Activated CD8-positive, alpha-beta memory T cell treated with anti-CD3 and anti-CD28 coated beads, Interleukin-2, amount 10 ng/mL, durations not matched to agents 7 days and 5 days (primary cell): ENCODE data around the gene ENPP5. TPM values are rescaled to one million over a fixed set of nuclear protein-coding genes. Genes with fewer than 3 reads are reported as not detected.

Source experiments
- ATAC-seq: fragments of 150-1000 bp; cut with Tn5 transposase; one replicate; pipeline ENCODE4 v1.10.0; 2021; ENCODE audit warnings: moderate library complexity
- CTCF ChIA-PET: fragments of 350-600 bp; sonication (Branson Sonifier 250); formaldehyde crosslinking; loops from one replicate; lab custom pipeline; 2021; ENCODE audit warnings: antibody characterized with exemption; lab: Charles Lee
- DNase-seq: peaks from one replicate; pipeline ENCODE4 v3.0.0-alpha.2; 2020
- H3K27ac Mint-ChIP-seq: one replicate; pipeline ENCODE4 v1.8.0; 2021; ENCODE audit warnings: mild to moderate bottlenecking, mixed read lengths
- H3K27me3 Mint-ChIP-seq: one replicate; pipeline ENCODE4 v1.8.0; 2021; ENCODE audit warnings: mixed read lengths
- H3K36me3 Mint-ChIP-seq: one replicate; pipeline ENCODE4 v1.8.0; 2021; ENCODE audit warnings: mild to moderate bottlenecking, mixed read lengths
- H3K4me1 Mint-ChIP-seq: one replicate; pipeline ENCODE4 v1.8.0; 2021; ENCODE audit warnings: mixed read lengths
- H3K4me3 Mint-ChIP-seq: one replicate; pipeline ENCODE4 v1.8.0; 2021; ENCODE audit warnings: mild to moderate bottlenecking, moderate library complexity, mixed read lengths
- H3K9me3 Mint-ChIP-seq: one replicate; pipeline ENCODE4 v1.8.0; 2022; ENCODE audit warnings: low read depth, mixed read lengths
- total RNA-seq, 2 experiments: library from RNA; stranded (reverse); gene quantifications; one replicate each; pipeline ENCODE4 v1.2.3, GENCODE V29; 2021

ENPP5 gene
- under 1 TPM in 1 of 2 experiments, not detected in 1; 0.58 TPM for total RNA-seq

DNA sequence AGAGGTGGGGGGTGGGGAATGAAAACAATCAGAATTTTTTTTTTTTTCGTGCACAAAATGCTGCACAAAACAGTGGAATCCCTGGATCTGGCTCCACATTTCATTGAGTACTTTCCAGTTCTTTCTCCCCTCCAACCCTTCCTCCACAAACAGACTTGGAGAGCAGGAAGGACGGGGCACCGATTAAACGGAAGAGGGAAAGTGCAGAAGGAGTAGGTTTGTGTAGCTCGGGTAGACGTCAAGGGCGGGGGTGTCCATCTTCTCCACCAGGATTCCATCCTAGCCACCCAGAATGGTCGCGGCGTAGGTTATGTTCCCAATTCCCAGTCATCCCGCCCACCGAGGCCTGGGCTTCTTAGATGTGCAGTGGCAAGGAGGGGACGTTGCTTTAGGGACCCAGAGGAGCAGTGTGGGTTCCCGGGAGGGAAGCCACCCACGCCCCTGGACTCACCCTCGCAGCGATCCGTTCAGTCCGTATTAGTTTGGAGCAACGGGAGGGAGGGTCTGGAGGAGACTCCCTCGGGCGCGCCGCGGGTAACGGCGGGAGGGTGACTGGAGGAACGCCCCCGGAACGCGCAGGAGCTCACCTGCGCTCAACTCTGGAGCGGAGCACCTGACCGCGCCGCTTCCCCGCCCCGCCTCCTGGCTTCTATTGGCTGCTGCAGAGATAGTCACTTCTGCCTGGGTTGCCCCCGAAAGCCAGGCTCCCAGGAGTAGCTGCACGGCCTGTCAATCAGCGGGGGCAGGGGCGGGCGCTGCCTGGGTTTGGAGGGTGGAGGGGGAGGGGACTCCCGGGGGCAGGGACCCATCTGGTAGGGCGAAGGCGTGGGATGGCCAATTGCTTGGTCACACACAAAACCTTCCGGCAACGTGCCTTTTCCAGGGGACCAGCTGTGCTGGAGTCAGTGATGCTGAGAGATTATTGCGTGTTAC is at the start of gene ENPP5:
TSS of gene ENPP5 (minus strand) at position 624 of the 933 bp plus-strand sequence. CDS start 2,718 bp downstream, outside the sequence.
- peak; percentile 87 for ATAC-seq
- Mint-ChIP-seq H3K36me3 (no peaks in the 10 kb centered on the region), H3K4me1 (peaks cover 28% of the 10 kb centered on the region), H3K9me3 (no peaks in the 10 kb centered on the region), H3K27me3 (peaks cover 45% of the 10 kb centered on the region), H3K4me3 (peak within 1 kb of the TSS; percentile 75), H3K27ac (no peak within 1 kb of the TSS)
- DNase-seq: peak; percentile 80
- CTCF ChIA-PET: interaction anchor here (0.6 to 1.1 kb wide), 2 partner anchors 43 to 240 kb away, joined by 3 read pairs; no protein-coding TSS in a partner anchor

GRCh38 chr6:46219661-46220060 is 48.9 kb upstream of the ENPP5 start:
- Mint-ChIP-seq H3K9me3 (no peaks in the 10 kb centered on the region), H3K4me1 (peaks cover 7% of the 10 kb centered on the region), H3K4me3 (no peak overlapping the region), H3K36me3 (no peaks in the 10 kb centered on the region), H3K27ac (no peak overlapping the region), H3K27me3 (peaks cover 2% of the 10 kb centered on the region)
- CTCF ChIA-PET: interaction anchor here (1.1 to 4.8 kb wide), 5 partner anchors 11 to 297 kb away, joined by 3 to 42 read pairs (median 10); no protein-coding TSS in a partner anchor
- no peak for ATAC-seq
- no peak for DNase-seq

GRCh38 chr6:46218457-46218856 is 47.7 kb upstream of the ENPP5 start:
- H3K27me3 Mint-ChIP-seq: peaks cover 2% of the 10 kb centered on the region
- ATAC-seq (no peak), DNase-seq (no peak)
- H3K27ac Mint-ChIP-seq: no peak overlapping the region
- CTCF ChIA-PET: interaction anchor here (4.8 kb wide), 1 partner anchor 194 kb away, joined by 42 read pairs; no protein-coding TSS in a partner anchor
- H3K4me1 Mint-ChIP-seq: peaks cover 7% of the 10 kb centered on the region
- H3K36me3 Mint-ChIP-seq: no peaks in the 10 kb centered on the region
- H3K4me3 Mint-ChIP-seq: no peak overlapping the region
- no peaks in the 10 kb centered on the region for H3K9me3 Mint-ChIP-seq

- Mint-ChIP-seq H3K9me3 (no peaks in the 10 kb centered on the region), H3K27ac (no peak overlapping the region), H3K4me3 (no peak overlapping the region), H3K36me3 (no peaks in the 10 kb centered on the region), H3K27me3 (peaks cover 2% of the 10 kb centered on the region), H3K4me1 (peaks cover 7% of the 10 kb centered on the region)
- no peak for ATAC-seq
- CTCF ChIA-PET: interaction anchor here (0.8 to 1.5 kb wide), 3 partner anchors 10 to 192 kb away, joined by 3 to 9 read pairs (median 9); no protein-coding TSS in a partner anchor
- no peak for DNase-seq
These were observed 46.9 kb upstream of the ENPP5 start for GRCh38 chr6:46217671-46218131.

- ATAC-seq (no peak), DNase-seq (no peak)
- Mint-ChIP-seq H3K36me3 (no peaks in the 10 kb centered on the region), H3K9me3 (no peaks in the 10 kb centered on the region), H3K4me1 (peaks cover 7% of the 10 kb centered on the region), H3K27ac (no peak overlapping the region), H3K4me3 (no peak overlapping the region), H3K27me3 (peaks cover 2% of the 10 kb centered on the region)
- CTCF ChIA-PET: interaction anchor here (1.3 to 1.5 kb wide), 2 partner anchors 126 to 193 kb away, joined by 9 read pairs; no protein-coding TSS in a partner anchor
These were observed 46.1 kb upstream of the ENPP5 start for GRCh38 chr6:46216879-46217278.

GRCh38 chr6:46215777-46216176 is 45.0 kb upstream of the ENPP5 start:
- Mint-ChIP-seq H3K4me3 (no peak overlapping the region), H3K4me1 (peaks cover 5% of the 10 kb centered on the region), H3K36me3 (no peaks in the 10 kb centered on the region), H3K9me3 (no peaks in the 10 kb centered on the region), H3K27me3 (peaks cover under 1% of the 10 kb centered on the region), H3K27ac (no peak overlapping the region)
- CTCF ChIA-PET: interaction anchor here (0.9 to 2.0 kb wide), 2 partner anchors 47 to 126 kb away, joined by 3 to 4 read pairs; no protein-coding TSS in a partner anchor
- ATAC-seq: no peak
- DNase-seq: no peak

GRCh38 chr6:46215213-46215612 is 44.4 kb upstream of the ENPP5 start:
- no peaks in the 10 kb centered on the region for H3K9me3 Mint-ChIP-seq
- H3K4me3 Mint-ChIP-seq: no peak overlapping the region
- H3K27ac Mint-ChIP-seq: no peak overlapping the region
- no peaks in the 10 kb centered on the region for H3K27me3 Mint-ChIP-seq
- CTCF ChIA-PET: interaction anchor here (2.0 kb wide), 1 partner anchor 125 kb away, joined by 4 read pairs; no protein-coding TSS in a partner anchor
- ATAC-seq (no peak), DNase-seq (no peak)
- H3K4me1 Mint-ChIP-seq: no peaks in the 10 kb centered on the region
- no peaks in the 10 kb centered on the region for H3K36me3 Mint-ChIP-seq

DNA sequence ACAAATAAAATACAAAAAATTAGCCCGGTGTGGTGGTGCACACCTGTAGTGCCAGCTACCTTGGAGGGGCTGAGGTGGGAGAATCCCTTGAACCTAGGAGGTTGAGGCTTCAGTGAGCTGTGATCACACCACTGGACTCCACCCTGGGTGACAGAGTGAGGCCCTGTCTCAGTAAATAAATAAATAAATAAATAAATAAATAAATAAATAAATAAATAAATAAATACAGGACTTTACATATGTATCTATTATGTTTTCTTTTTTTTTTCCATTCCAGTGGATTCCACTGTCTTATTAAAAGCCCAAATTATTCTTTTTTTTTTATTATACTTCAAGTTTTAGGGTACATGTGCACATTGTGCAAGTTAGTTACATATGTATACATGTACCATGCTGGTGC is 41.1 kb upstream of the ENPP5 start:
- DNase-seq: no peak
- Mint-ChIP-seq H3K27me3 (no peaks in the 10 kb centered on the region), H3K9me3 (no peaks in the 10 kb centered on the region), H3K36me3 (no peaks in the 10 kb centered on the region), H3K4me1 (no peaks in the 10 kb centered on the region), H3K4me3 (no peak overlapping the region), H3K27ac (no peak overlapping the region)
- CTCF ChIA-PET: no interaction called here
- ATAC-seq: no peak

DNA sequence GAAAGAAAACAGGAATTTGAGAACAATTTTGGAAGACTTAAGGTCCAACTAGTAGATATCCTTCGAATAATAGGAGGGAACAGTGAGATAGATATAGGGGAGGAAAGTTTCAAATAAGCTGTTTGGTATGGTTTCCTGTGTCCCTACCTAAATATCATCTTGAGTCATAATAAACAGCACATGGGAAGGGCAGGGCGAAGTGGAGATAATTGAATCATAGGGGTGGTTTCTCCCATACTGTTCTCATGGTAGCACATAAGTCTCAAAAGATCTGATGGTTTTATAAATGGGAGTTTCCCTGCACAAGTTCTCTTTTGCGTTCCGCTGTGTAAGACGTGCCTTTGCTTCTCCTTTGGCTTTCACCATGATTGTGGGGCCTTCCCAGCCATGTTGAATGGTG is 39.5 kb upstream of the ENPP5 start:
- CTCF ChIA-PET: no interaction called here
- no peak overlapping the region for H3K27ac Mint-ChIP-seq
- no peaks in the 10 kb centered on the region for H3K36me3 Mint-ChIP-seq
- no peaks in the 10 kb centered on the region for H3K9me3 Mint-ChIP-seq
- no peak overlapping the region for H3K4me3 Mint-ChIP-seq
- no peaks in the 10 kb centered on the region for H3K27me3 Mint-ChIP-seq
- ATAC-seq (no peak), DNase-seq (no peak)
- H3K4me1 Mint-ChIP-seq: no peaks in the 10 kb centered on the region

DNA sequence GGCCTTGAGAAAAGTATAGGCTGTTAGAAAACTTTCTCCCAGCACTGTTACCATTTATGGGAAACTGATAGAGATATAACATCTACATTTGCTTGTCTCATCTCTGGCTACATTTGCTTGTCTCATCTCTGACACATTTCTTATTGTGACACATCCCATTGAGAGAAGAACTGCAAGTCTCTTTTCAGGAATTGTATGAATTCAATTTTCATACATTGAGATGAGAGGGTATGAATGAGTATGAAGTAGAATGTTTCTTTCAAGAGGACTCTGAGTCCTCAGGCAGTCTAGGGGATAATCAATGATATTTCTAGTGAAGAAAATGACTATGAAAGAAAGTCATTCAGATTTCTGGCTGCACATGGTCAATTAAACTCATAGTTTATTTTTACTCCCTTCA is 37.5 kb upstream of the ENPP5 start:
- Mint-ChIP-seq H3K36me3 (no peaks in the 10 kb centered on the region), H3K27ac (no peak overlapping the region), H3K4me1 (no peaks in the 10 kb centered on the region), H3K27me3 (no peaks in the 10 kb centered on the region), H3K4me3 (no peak overlapping the region), H3K9me3 (no peaks in the 10 kb centered on the region)
- no peak for DNase-seq
- no peak for ATAC-seq
- CTCF ChIA-PET: interaction anchor here (1.1 to 2.5 kb wide), 3 partner anchors 13 to 118 kb away, joined by 3 to 10 read pairs (median 3); no protein-coding TSS in a partner anchor

- DNase-seq (no peak), ATAC-seq (no peak)
- no peaks in the 10 kb centered on the region for H3K36me3 Mint-ChIP-seq
- no peak overlapping the region for H3K27ac Mint-ChIP-seq
- H3K4me1 Mint-ChIP-seq: no peaks in the 10 kb centered on the region
- CTCF ChIA-PET: interaction anchor here (1.0 to 2.5 kb wide), 3 partner anchors 10 to 117 kb away, joined by 3 to 10 read pairs (median 3); no protein-coding TSS in a partner anchor
- no peaks in the 10 kb centered on the region for H3K9me3 Mint-ChIP-seq
- H3K4me3 Mint-ChIP-seq: no peak overlapping the region
- H3K27me3 Mint-ChIP-seq: peaks cover 2% of the 10 kb centered on the region
These were observed 36.4 kb upstream of the ENPP5 start for GRCh38 chr6:46207174-46207573.

GRCh38 chr6:46204880-46205650 is 34.3 kb upstream of the ENPP5 start:
- CTCF ChIA-PET: no interaction called here
- DNase-seq (no peak), ATAC-seq (no peak)
- H3K4me1 Mint-ChIP-seq: no peaks in the 10 kb centered on the region
- H3K27ac Mint-ChIP-seq: no peak overlapping the region
- no peaks in the 10 kb centered on the region for H3K9me3 Mint-ChIP-seq
- no peak overlapping the region for H3K4me3 Mint-ChIP-seq
- peaks cover 8% of the 10 kb centered on the region for H3K27me3 Mint-ChIP-seq
- H3K36me3 Mint-ChIP-seq: no peaks in the 10 kb centered on the region
